Lower leg skin (tissue), 3 donors: Measurements from ENCODE around the gene STOML1.

Source experiments
- CTCF ChIP-seq, 3 donors: fragments of 450-650 bp; IDR thresholded peaks; one replicate each; pipeline ENCODE4 v1.5.1; 2016; ENCODE audit warnings: antibody characterized with exemption in 3 of 3, mild to moderate bottlenecking in 3 of 3, moderate library complexity in 2 of 3
- POLR2A ChIP-seq, 2 donors: fragments of 450-650 bp; IDR thresholded peaks; one replicate each; pipeline ENCODE4 v1.6.1; 2016 to 2017; ENCODE audit warnings: antibody characterized with exemption in 2 of 2, mild to moderate bottlenecking in 1 of 2, moderate library complexity in 1 of 2

GRCh38 chr15:73962433-73962832 is 29.7 kb downstream of the STOML1 start:
- no peak for TF ChIP-seq CTCF (IDR thresholded peaks at IDR 0.05)
- no peak for TF ChIP-seq POLR2A (IDR thresholded peaks at IDR 0.05)
